ENCODE data around the gene EDIL3. TPM values are rescaled to one million over a fixed set of nuclear protein-coding genes. Genes with fewer than 3 reads are reported as not detected.

EDIL3 gene
- total and polyA plus RNA-seq, 9 of the 15 experiments (the other 6 are each of a cell fraction or from before 2014, with no cell fraction given): 0.09 TPM; not detected in 8

DNA sequence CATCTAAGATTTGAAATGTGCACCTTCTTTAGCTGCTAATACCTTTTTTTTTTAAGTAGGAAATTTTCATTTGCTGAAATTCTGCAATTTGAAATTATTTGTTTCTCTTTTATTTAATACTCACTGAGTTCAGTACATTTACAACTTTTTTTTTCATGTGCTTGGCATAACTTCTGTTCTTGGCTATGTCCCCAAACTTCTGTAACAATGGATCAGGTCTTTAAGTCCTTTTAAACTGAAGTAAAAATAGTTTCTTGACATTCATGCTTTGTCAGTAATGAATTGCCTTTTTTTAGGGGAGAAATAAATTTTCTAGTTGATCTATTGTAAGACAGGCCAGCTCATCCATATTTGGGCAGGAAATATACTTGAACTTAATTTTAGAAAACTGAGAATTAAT, 41.5 kb downstream of the EDIL3 start:
- in situ Hi-C loops (cut with MboI): no loop called here
- H3K27ac ChIP-seq (ENCODE audit: extremely low read depth, low read depth, low read length): no peak overlapping the region
- H3K27me3 ChIP-seq (ENCODE audit: control insufficient read depth in 2 of 2, insufficient read depth in 2 of 2, low read length in 2 of 2): no peaks in the 10 kb centered on the region
- no peaks in the 10 kb centered on the region for H3K4me1 ChIP-seq (replicated peaks in 1 of 2; ENCODE audit: control insufficient read depth in 2 of 2, insufficient read depth in 2 of 2, low read length in 2 of 2)
- H3K9me3 ChIP-seq (replicated peaks; ENCODE audit: control insufficient read depth, insufficient read depth, low read depth, low read length): peaks cover 2% of the 10 kb centered on the region; the same call in 1 of the 2 replicates
- H2AFZ ChIP-seq (ENCODE audit: low read depth, low read length): no peak overlapping the region
- no peaks in the 10 kb centered on the region for H3K9me1 ChIP-seq (ENCODE audit: control insufficient read depth, insufficient read depth, low read length)
- ChIA-PET CTCF (ENCODE audit: low intra/inter-chr PET ratio) (no interaction called here), POLR2A (no interaction called here)
- no peaks in the 10 kb centered on the region for H3K79me2 ChIP-seq (ENCODE audit: control insufficient read depth, insufficient read depth, low read length)
- no peak for DNase-seq (ENCODE audit: extremely low read depth in 1 of 4, low spot score in 3 of 4)
- H3K9ac ChIP-seq (ENCODE audit: insufficient read depth in 1 of 2, low read depth in 2 of 2, low read length in 2 of 2): no peak overlapping the region
- TF ChIP-seq CBX1 (IDR thresholded peaks at IDR 0.05; ENCODE audit: low read depth) (no peak), KLF16 (IDR thresholded peaks at IDR 0.05) (no peak), ZFX (CRISPR knock-in tag; IDR thresholded peaks at IDR 0.05) (no peak), ZNF274 (IDR thresholded peaks at IDR 0.05; ENCODE audit: borderline replicate concordance, low read depth, low read length) (no peak), ZNF282 (CRISPR knock-in tag; IDR thresholded peaks at IDR 0.05) (no peak), HLTF (IDR thresholded peaks at IDR 0.05) (no peak), ELF2 (CRISPR knock-in tag; IDR thresholded peaks at IDR 0.05) (no peak), TEAD4 (IDR thresholded peaks at IDR 0.05; ENCODE audit: low read length) (no peak), TEAD4 (CRISPR knock-in tag; IDR thresholded peaks at IDR 0.05; ENCODE audit: borderline replicate concordance) (no peak), ZNF785 (CRISPR knock-in tag; IDR thresholded peaks at IDR 0.05) (no peak), XRCC4 (IDR thresholded peaks at IDR 0.05; ENCODE audit: extremely low read depth, insufficient read depth, insufficient read length) (no peak), CAMTA2 (CRISPR knock-in tag; conservative IDR thresholded peaks at IDR 0.05) (no peak), ZNF408 (CRISPR knock-in tag; IDR thresholded peaks at IDR 0.05; ENCODE audit: low read depth) (no peak), ZNF431 (CRISPR knock-in tag; IDR thresholded peaks at IDR 0.05) (no peak), SAP30 (IDR thresholded peaks at IDR 0.05; ENCODE audit: borderline replicate concordance, insufficient read depth, low read depth, low read length, poor library complexity, severe bottlenecking) (no peak), CHD1 (IDR thresholded peaks at IDR 0.05; ENCODE audit: low read length) (no peak)
- TF ChIP-seq, protein P1, sequence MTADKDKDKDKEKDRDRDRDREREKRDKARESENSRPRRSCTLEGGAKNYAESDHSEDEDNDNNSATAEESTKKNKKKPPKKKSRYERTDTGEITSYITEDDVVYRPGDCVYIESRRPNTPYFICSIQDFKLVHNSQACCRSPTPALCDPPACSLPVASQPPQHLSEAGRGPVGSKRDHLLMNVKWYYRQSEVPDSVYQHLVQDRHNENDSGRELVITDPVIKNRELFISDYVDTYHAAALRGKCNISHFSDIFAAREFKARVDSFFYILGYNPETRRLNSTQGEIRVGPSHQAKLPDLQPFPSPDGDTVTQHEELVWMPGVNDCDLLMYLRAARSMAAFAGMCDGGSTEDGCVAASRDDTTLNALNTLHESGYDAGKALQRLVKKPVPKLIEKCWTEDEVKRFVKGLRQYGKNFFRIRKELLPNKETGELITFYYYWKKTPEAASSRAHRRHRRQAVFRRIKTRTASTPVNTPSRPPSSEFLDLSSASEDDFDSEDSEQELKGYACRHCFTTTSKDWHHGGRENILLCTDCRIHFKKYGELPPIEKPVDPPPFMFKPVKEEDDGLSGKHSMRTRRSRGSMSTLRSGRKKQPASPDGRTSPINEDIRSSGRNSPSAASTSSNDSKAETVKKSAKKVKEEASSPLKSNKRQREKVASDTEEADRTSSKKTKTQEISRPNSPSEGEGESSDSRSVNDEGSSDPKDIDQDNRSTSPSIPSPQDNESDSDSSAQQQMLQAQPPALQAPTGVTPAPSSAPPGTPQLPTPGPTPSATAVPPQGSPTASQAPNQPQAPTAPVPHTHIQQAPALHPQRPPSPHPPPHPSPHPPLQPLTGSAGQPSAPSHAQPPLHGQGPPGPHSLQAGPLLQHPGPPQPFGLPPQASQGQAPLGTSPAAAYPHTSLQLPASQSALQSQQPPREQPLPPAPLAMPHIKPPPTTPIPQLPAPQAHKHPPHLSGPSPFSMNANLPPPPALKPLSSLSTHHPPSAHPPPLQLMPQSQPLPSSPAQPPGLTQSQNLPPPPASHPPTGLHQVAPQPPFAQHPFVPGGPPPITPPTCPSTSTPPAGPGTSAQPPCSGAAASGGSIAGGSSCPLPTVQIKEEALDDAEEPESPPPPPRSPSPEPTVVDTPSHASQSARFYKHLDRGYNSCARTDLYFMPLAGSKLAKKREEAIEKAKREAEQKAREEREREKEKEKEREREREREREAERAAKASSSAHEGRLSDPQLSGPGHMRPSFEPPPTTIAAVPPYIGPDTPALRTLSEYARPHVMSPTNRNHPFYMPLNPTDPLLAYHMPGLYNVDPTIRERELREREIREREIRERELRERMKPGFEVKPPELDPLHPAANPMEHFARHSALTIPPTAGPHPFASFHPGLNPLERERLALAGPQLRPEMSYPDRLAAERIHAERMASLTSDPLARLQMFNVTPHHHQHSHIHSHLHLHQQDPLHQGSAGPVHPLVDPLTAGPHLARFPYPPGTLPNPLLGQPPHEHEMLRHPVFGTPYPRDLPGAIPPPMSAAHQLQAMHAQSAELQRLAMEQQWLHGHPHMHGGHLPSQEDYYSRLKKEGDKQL (CRISPR knock-in tag; IDR thresholded peaks at IDR 0.05; ENCODE audit: borderline replicate concordance): no peak
- TF ChIP-seq, protein P2, sequence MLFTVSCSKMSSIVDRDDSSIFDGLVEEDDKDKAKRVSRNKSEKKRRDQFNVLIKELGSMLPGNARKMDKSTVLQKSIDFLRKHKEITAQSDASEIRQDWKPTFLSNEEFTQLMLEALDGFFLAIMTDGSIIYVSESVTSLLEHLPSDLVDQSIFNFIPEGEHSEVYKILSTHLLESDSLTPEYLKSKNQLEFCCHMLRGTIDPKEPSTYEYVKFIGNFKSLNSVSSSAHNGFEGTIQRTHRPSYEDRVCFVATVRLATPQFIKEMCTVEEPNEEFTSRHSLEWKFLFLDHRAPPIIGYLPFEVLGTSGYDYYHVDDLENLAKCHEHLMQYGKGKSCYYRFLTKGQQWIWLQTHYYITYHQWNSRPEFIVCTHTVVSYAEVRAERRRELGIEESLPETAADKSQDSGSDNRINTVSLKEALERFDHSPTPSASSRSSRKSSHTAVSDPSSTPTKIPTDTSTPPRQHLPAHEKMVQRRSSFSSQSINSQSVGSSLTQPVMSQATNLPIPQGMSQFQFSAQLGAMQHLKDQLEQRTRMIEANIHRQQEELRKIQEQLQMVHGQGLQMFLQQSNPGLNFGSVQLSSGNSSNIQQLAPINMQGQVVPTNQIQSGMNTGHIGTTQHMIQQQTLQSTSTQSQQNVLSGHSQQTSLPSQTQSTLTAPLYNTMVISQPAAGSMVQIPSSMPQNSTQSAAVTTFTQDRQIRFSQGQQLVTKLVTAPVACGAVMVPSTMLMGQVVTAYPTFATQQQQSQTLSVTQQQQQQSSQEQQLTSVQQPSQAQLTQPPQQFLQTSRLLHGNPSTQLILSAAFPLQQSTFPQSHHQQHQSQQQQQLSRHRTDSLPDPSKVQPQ (CRISPR knock-in tag; IDR thresholded peaks at IDR 0.05; ENCODE audit: borderline replicate concordance): no peak
- no peak for FAIRE-seq
- H3K4me2 ChIP-seq (ENCODE audit: insufficient read depth, low read length): no peak overlapping the region
- no TSS peak for BruUV-seq (replicated peaks)
- H3K36me3 ChIP-seq (ENCODE audit: control insufficient read depth, insufficient read depth, low read length): no peaks in the 10 kb centered on the region
- H4K20me1 ChIP-seq (replicated peaks; ENCODE audit: control insufficient read depth, insufficient read depth, low read length): no peaks in the 10 kb centered on the region
- no peak for ATAC-seq
- intact Hi-C loops (cut with micrococcal nuclease): no loop called here
- no peak overlapping the region for H3K4me3 ChIP-seq

Data from K562 (cell line).